HG03571 (cell line): ENCODE data around the gene NR0B2.
"Not testable (repeated sequence)": the region's sequence is repeated elsewhere in the genome, so short reads cannot be mapped to it uniquely, and the experiment has no call there.

Source experiments
- ATAC-seq: cut with Tn5 transposase; IDR thresholded peaks from one replicate; pipeline ENCODE4 v1.9.1; 2021; ENCODE audit not compliant: unreplicated experiment

Gene NR0B2

DNA sequence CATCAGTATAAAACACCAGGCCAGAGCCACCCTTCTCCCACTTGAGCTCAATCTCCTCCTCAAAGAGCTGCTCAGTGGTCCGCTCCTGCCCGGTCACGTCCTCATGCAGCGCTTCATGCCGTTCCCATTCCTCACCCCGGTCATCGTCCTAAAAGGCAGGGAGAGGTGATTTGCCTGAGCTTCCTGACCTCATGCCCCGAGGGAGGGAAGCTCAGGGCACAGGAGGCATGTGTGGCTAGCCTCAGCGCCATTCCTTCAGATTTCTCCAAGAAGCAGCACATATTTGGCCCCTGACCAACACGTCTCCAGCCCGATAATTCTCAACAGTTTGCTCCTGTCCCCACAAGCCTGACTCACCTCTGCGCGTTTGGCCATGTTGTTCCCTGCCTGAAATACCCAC, 19.5 kb downstream of the NR0B2 start:
- no peak for ATAC-seq

DNA sequence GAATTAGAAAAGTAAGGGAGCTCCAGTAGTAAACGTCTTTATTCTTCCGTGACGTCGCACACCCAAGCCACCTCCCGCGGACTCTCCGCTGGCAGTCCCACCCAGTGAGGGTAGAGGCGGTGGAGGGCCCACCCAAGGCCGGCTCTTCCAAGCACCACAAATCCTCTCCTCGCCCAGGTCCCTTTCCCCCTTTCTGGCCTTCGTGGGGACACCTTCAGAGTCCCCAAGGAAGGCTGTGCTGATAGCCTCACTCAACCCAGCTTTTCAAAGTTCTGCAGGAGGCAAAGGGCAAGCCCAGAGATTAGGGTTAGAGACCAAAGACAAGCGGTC, 23.3 kb downstream of the NR0B2 start:
- ATAC-seq: peak; percentile 26

DNA sequence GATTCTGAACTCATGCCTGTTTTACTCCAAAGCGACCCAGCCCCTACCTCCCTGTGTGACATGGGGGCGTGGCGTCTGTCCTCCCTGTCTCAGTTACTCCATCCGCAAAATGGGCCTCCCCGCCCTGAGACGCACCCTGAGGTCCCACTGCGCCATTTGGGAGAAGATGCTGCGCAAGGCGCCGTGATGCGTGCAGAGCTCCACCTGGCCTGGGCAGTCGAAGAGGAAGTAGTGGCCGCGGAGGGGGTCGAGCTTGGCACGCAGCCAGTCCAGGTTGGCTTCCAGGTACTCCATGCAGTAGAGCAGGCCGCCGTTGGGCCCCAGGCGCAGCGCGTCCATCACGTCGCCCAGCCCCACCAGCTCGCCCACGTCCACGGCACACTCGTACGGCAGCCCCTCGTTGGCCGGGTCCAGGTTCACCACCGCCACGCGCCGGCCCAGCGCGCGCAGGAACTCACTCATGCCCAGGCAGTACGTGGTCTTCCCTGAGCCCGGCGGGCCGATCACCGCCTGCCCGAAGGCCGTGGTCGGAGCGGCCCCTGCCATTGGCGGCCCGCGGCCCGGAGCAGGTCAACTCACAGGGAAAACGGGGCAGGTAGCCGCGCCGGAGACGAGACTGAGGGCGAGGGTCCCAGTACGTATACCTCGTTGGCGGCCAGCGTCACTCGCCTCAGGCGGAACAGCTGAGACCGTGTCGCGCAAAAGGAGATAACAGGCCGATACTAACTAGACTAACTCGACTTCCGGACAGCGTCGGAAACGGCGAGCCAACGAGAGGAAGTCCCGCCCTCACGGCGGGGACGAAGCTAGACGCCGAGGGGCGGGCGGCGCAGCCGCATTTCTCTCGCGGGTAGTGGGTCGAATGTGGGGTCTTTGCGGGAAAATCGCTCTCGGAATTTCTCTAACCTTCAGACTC, 24.0 kb downstream of the NR0B2 start, which contains the start of gene GPN2:
GPN2 (minus strand) TSS at position 733 of the 916 bp plus-strand sequence; CDS start at position 546, 187 bp downstream.
- peak; percentile 82 for ATAC-seq

DNA sequence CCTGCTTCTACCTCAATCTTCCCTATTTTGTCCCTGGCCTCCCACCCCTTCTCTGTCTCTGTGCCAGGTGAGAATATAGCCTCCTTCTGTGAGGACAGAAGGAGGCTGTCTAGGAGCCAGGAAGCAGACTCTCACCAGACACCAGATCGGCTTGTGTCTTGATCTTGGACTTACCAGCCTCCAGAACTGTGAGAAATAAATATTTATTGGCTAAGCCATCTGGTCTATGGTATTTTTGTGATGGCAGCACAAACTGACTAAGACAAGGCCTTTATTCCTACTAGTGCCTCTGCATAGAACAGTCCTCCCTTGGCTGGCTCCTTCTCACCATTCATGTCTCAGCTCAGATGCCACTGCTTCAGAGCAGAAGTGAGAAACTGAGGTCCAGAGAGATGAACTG, 25.5 kb downstream of the NR0B2 start:
- ATAC-seq: no peak

DNA sequence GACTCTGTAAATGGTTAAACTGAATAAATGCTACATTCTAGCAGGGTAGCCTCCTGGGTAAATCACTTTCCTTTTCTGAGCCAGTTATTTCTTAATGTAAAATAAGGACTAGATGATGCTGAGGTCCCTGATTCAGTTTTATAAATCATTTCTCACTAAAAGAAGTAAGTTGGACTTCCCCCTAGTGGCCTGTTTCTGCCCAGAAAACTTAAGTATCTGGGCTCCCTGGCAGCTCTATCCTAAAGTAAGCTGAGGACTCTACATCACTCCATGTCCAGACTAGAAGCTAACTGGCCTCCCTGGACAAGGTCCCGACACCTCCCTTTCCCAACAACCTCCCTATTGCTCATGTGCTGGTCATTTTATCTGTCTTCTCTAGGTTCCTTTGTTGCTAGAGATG, 26.6 kb downstream of the NR0B2 start:
- ATAC-seq: no peak

DNA sequence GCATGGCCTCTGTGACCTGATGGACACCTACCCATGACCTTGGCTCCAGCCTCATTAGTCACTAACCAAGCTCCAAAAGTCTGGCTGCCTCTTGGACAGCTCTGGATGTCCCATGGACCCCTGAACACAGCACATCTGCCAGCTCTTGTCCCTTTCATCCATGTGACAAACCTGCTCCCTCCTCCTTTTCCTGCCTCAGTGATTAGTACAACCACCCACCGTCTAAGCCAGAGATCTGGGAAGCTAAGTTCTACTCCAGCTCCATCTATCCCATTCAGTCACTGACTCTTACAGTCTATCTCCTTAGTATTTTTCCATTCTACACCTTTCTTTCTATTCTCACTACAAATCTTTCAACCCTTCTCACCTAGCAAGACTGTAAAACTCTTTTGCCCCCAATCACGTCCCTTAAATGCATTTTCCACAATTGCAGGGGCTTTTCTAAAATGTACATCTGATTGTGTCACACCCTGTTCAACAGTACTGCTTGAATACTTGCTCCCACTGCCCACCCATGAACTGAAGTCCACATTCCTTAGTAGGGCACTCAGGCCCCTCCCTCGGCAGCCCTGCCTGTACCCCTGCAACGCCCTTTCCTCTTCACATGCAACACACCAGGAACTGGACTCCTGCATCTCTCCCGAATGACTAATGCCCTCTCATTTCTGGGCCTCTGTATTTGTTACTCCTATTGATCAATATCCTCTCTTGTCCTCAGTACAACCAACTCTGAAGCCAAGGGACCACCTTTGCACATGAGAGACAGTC, 30.9 kb downstream of the NR0B2 start:
- no peak for ATAC-seq

DNA sequence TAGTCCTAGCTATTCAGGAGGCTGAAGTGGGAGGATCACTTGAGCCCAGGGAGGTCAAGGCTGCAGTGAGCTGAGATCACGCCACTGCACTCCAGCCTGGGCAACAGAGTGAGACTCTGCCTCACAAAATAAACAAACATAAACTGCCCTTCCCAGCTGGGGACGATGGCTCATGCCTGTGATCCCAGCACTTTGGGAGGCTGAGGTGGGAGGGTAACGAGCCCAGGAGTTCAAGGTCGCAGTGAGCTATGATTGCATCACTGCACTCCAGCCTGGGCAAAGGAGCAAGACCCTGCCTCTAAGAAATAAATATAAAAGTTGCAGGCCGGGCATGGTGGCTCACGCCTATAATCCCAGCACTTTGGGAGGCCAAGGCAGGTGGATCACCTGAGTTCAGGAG, 32.2 kb downstream of the NR0B2 start:
- not testable (repeated sequence) for ATAC-seq

DNA sequence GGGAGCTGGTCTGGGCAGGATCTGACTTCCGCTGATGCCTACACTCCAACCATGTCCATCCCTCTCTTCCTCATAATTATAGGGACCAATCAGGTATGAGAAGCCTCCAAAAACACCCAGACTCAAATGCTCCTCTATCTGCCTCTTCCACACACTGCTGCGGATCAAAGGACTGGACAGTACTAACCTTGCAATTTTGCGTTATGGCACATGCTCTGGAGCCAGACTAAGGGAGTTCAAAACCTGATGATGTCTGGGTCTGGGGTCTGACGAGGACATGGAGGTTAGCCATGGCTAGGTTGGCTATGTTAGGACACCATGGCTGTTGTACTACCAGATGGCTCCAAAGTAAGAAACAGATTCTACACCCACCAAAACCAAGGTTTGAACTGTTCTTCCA, 34.0 kb downstream of the NR0B2 start:
- ATAC-seq: no peak

DNA sequence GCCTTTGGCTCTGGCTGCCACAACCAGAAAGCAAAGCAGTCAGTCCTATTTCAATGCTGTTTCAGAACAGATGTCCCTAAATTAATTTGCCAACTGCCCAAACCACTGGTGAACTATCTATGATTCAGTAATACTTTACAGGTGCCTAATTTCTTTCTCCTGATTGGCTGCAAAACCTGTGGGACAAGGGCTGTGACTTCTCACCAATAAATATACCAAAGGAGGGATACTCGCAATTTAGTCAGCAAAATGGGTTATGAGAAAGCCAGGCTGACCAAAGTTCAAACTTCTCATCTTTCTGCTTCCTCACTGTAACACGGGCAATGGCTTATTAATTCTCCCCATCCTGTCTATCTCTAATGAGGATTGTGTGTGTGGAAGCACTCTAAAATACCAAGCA, 36.4 kb downstream of the NR0B2 start:
- no peak for ATAC-seq

DNA sequence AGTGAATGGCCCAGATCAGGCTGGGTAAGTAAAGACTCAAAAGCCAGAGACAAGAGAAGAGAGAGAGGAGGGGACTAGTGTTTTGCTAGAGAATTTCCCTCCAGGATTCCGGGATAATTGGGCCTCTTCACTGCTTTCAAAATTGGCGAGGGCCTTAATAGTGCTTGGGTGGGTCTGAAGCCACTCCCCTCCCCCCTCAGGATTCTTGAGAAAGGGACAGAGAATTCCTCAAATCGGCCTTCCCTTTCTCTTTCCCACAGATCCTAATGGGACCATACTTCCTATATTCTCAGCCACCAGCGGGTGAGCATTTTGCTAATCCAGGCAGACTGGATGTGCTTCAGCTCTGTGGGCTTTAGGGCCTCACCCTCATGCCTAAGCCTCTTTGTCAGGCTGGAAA, 38.9 kb downstream of the NR0B2 start:
- ATAC-seq: no peak

DNA sequence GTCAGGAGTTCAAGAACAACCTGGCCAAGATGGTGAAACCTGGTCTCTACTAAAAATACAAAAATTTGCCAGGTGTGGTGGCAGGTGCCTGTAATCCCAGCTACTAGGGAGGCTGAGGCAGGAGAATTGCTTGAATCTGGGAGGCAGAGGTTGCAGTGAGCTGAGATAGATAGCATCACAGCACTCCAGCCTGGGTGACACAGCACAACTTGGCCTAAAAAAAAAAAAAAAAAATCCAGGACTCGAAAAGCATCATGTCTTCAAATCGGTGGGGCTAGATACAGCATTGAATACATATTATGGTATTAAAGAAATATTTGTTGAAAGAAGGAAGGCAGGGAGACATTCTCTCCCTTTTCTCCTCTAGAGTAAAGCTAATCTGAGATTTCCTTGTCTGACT, 40.7 kb downstream of the NR0B2 start:
- not testable (repeated sequence) for ATAC-seq

DNA sequence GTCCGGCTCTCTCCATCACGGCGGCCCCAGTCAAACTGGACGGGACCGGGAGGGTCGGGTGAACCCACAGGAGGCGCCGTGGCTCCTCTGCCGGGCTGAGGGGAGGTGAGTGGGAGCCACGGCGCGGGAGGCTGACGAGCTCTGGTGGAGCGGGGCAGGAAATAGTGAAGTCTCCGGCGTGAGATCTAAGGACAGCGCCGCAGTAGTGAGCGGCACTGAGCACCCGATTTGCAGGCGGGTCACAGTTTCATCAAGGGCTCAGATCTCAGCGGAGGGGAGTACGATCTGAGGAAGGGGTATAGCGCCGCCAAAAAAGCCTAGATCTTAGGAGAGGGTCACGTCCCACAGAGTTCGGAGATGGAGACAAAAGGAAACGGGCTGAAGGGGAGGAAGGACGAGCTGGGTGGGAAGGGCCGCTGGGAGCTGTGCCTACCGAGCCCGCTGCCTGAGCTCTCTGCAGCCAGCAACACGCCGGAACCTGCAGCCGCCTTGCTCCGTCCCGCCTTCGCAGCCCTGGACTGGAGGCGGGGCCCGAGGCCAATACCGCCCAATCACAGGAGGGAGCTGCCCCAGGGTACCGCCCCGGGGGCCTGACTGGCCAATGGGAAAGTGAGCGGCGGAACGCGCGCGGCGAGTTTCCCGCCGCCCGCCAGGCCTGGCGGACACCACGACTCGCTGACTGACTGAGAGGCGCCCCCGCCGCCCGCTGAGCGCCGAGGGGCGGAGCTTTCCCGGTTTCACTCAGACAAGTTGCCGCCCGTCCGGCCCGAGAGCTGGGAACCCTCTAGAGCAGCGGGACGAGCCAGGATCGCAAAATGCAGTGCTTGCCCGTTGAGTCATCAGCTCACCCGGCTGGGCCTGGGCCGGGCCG, 48.9 kb downstream of the NR0B2 start:
- peak; percentile 89 for ATAC-seq

DNA sequence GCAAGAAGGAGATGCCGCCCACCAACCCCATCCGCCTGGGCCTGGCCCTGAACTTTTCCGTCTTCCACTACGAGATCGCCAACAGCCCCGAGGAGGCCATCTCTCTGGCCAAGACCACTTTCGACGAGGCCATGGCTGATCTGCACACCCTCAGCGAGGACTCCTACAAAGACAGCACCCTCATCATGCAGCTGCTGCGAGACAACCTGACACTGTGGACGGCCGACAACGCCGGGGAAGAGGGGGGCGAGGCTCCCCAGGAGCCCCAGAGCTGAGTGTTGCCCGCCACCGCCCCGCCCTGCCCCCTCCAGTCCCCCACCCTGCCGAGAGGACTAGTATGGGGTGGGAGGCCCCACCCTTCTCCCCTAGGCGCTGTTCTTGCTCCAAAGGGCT, 50.1 kb downstream of the NR0B2 start:
- no peak for ATAC-seq

DNA sequence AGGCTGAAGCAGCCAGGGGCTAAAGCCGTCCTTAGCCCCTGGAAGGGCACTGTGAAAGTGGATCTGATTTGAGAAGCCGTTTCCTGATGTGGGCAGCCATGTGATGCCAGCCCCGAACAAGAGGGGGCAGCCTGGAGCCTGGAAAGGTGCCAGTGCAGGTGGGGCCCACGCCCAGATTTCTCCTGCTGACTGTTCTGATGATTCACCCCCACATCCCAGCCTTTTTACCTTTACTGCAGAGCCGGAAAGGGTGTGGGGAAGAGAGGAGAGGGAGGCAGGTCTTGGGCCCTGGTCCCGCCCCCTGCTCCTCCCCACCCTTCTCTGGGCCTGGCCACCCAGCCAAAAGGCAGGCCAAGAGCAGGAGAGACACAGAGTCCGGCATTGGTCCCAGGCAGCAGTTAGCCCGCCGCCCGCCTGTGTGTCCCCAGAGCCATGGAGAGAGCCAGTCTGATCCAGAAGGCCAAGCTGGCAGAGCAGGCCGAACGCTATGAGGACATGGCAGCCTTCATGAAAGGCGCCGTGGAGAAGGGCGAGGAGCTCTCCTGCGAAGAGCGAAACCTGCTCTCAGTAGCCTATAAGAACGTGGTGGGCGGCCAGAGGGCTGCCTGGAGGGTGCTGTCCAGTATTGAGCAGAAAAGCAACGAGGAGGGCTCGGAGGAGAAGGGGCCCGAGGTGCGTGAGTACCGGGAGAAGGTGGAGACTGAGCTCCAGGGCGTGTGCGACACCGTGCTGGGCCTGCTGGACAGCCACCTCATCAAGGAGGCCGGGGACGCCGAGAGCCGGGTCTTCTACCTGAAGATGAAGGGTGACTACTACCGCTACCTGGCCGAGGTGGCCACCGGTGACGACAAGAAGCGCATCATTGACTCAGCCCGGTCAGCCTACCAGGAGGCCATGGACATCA, 50.7 kb downstream of the NR0B2 start, which contains the start of gene SFN:
SFN (plus strand) TSS at position 369 of the 904 bp plus-strand sequence; CDS start at position 433, 64 bp downstream.
- ATAC-seq: no peak

DNA sequence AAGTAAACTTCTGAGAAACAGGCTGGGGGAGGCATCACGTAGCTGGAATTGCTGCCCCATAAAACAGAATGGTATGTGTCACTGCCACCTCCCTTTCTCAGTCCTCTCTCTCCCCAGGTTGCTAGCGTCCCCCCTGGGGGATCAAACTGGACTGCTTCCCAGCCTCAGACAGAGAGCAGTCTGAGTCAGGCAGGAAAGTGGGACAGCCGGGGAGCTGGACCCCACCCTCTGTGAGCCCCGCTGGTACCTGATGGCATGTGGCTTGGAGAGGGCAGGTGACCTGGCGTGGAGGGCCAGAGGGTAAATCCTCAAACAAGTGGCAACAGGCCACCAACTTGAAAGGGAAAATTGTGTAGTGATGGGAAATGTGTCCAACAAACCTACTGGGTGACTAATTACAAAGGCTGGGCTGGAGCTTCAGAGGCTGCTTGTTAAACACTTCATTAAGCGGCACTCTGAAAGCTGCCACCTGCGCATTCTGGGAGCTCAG, 51.8 kb downstream of the NR0B2 start:
- no peak for ATAC-seq
